Trophoblast cell (in vitro differentiated cells and primary cell): Measurements from ENCODE around the gene ANK2.

Experiments used
- DNase-seq, 2 donors: peaks; one replicate each; pipeline ENCODE4 v3.0.0-alpha.2; 2016
- H2AFZ ChIP-seq: 2 replicates; pipeline ENCODE4 v1.6.1; 2013; ENCODE audit warnings: low read length, moderate library complexity, mild to moderate bottlenecking; ENCODE audit not compliant: insufficient read depth, poor library complexity
- H2AK5ac ChIP-seq: 2 replicates; pipeline ENCODE4 v1.6.1; 2013; ENCODE audit warnings: mild to moderate bottlenecking, low read length
- H2BK120ac ChIP-seq: 2 replicates; pipeline ENCODE4 v1.6.1; 2013; ENCODE audit warnings: low read length, mild to moderate bottlenecking, moderate library complexity; ENCODE audit not compliant: insufficient read depth, poor library complexity
- H2BK12ac ChIP-seq: 2 replicates; pipeline ENCODE4 v1.6.1; 2013; ENCODE audit warnings: mild to moderate bottlenecking, low read length, moderate library complexity
- H2BK5ac ChIP-seq: 2 replicates; pipeline ENCODE4 v1.6.1; 2013; ENCODE audit warnings: low read length, low read depth, moderate library complexity, mild to moderate bottlenecking; ENCODE audit not compliant: poor library complexity
- H3K14ac ChIP-seq: 2 replicates; pipeline ENCODE4 v1.6.1; 2013; ENCODE audit warnings: mild to moderate bottlenecking, low read length
- H3K18ac ChIP-seq: 2 replicates; pipeline ENCODE4 v1.6.1; 2013; ENCODE audit warnings: mild to moderate bottlenecking, low read length
- H3K23ac ChIP-seq: 2 replicates; pipeline ENCODE4 v1.6.1; 2013; ENCODE audit warnings: low read length
- H3K27ac ChIP-seq: 2 replicates; pipeline ENCODE4 v1.5.1; 2013; ENCODE audit warnings: low read depth, mild to moderate bottlenecking, inconsistent platforms, low read length, moderate library complexity
- H3K27me3 ChIP-seq: 2 replicates; pipeline ENCODE4 v1.6.1; 2013; ENCODE audit warnings: inconsistent platforms, mild to moderate bottlenecking, low read length, moderate library complexity; ENCODE audit not compliant: insufficient read depth
- H3K36me3 ChIP-seq, 2 experiments: 1 replicate in 1 of 2; 2 replicates in 1 of 2; pipeline ENCODE4 v1.6.1; 2013; ENCODE audit warnings: low read length in 2 of 2, mild to moderate bottlenecking in 2 of 2, moderate library complexity in 1 of 2; ENCODE audit not compliant: insufficient read depth in 2 of 2, control insufficient read depth in 1 of 2
- H3K4ac ChIP-seq: 2 replicates; pipeline ENCODE4 v1.6.1; 2013; ENCODE audit warnings: low read depth, mild to moderate bottlenecking, low read length, moderate library complexity
- H3K4me1 ChIP-seq, 2 experiments: 1 replicate in 1 of 2; 2 replicates in 1 of 2; pipeline ENCODE4 v1.6.1; 2013; ENCODE audit warnings: low read length in 2 of 2, mild to moderate bottlenecking in 2 of 2, moderate library complexity in 1 of 2; ENCODE audit not compliant: insufficient read depth in 2 of 2, control insufficient read depth in 1 of 2
- H3K4me2 ChIP-seq: 2 replicates; pipeline ENCODE4 v1.6.1; 2013; ENCODE audit warnings: inconsistent platforms, mild to moderate bottlenecking, low read length, moderate library complexity
- H3K4me3 ChIP-seq: 2 replicates; pipeline ENCODE4 v1.5.1; 2013; ENCODE audit warnings: mild to moderate bottlenecking, low read depth, low read length, inconsistent platforms
- H3K79me1 ChIP-seq: one replicate; pipeline ENCODE4 v1.6.1; 2013; ENCODE audit warnings: low read length
- H3K79me2 ChIP-seq: 2 replicates; pipeline ENCODE4 v1.6.1; 2013; ENCODE audit warnings: low read length, mild to moderate bottlenecking; ENCODE audit not compliant: control insufficient read depth, insufficient read depth, poor library complexity
- H3K9ac ChIP-seq: 2 replicates; pipeline ENCODE4 v1.6.1; 2013; ENCODE audit warnings: mild to moderate bottlenecking, low read length
- H3K9me3 ChIP-seq: 2 replicates; pipeline ENCODE4 v1.6.1; 2013; ENCODE audit warnings: low read depth, mild to moderate bottlenecking, control low read depth, inconsistent platforms, low read length; ENCODE audit not compliant: insufficient read depth
- H4K12ac ChIP-seq: 2 replicates; pipeline ENCODE4 v1.6.1; 2013; ENCODE audit warnings: low read depth, mild to moderate bottlenecking, low read length, moderate library complexity
- H4K8ac ChIP-seq: 2 replicates; pipeline ENCODE4 v1.6.1; 2013; ENCODE audit warnings: low read depth, mild to moderate bottlenecking, low read length, moderate library complexity
- H4K91ac ChIP-seq: one replicate; pipeline ENCODE4 v1.6.1; 2013; ENCODE audit warnings: low read depth, mild to moderate bottlenecking, low read length, moderate library complexity
- WGBS: extraction: QIAGEN DNeasy Blood & Tissue Kit; methylation state at CpG from one replicate; pipeline ENCODE4 v1.1.7; 2013; ENCODE audit warnings: missing lambda C conversion rate; ENCODE audit not compliant: insufficient read length, insufficient coverage; ENCODE audit errors: extremely low coverage; 5-methylcytosine and 5-hydroxymethylcytosine counted together

ANK2 gene

DNA sequence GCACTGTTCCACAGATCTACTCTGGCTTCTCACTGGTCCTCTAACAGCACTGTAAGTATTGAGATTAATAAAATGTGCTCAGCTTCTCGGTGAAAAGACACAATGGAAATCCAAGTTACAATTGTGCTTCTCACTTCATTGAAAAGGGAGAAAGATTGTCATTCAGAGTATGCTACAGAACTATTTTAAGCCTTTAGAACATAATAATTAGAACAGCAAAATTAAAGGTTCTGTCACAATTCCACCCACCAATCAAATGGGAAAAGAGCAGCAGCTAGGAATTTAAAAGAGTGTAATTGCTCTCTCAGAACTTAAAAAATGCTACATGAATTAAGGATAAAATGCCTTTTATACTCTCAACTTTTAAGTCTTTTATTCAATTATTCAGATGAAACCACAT, 329.4 kb downstream of the ANK2 start:
- no peak overlapping the region for H3K23ac ChIP-seq
- no CpG with 5 or more reads among the region's 1 CpG for WGBS
- H3K79me1 ChIP-seq, result no peaks in the 10 kb centered on the region
- H3K9me3 ChIP-seq, result no peaks in the 10 kb centered on the region
- no peak overlapping the region for H2AK5ac ChIP-seq
- no peak overlapping the region for H4K8ac ChIP-seq
- peaks cover 0 to 2% of the 10 kb centered on the region in 2 experiments for H3K36me3 ChIP-seq
- H3K27ac ChIP-seq, result no peak overlapping the region
- no peaks in the 10 kb centered on the region for H3K79me2 ChIP-seq
- no peak overlapping the region for H3K4me2 ChIP-seq
- H3K4me1 ChIP-seq, result no peaks in the 10 kb centered on the region
- H2BK12ac ChIP-seq, result no peak overlapping the region
- no peaks in the 10 kb centered on the region for H3K27me3 ChIP-seq
- DNase-seq, result no peak
- no peak overlapping the region for H2AFZ ChIP-seq
- H4K12ac ChIP-seq, result no peak overlapping the region
- H4K91ac ChIP-seq, result no peak overlapping the region
- no peak overlapping the region for H2BK120ac ChIP-seq
- H3K4ac ChIP-seq, result no peak overlapping the region
- no peak overlapping the region for H3K14ac ChIP-seq
- no peak overlapping the region for H3K4me3 ChIP-seq
- H3K9ac ChIP-seq, result no peak overlapping the region
- no peak overlapping the region for H2BK5ac ChIP-seq
- no peak overlapping the region for H3K18ac ChIP-seq

- no peaks in the 10 kb centered on the region for H3K27me3 ChIP-seq
Observed at GRCh38 chr4:113382704-113383103, 333.3 kb downstream of the ANK2 start.

GRCh38 chr4:113383111-113383785, 333.8 kb downstream of the ANK2 start:
- no peak overlapping the region for H3K4ac ChIP-seq
- H2AK5ac ChIP-seq, result no peak overlapping the region
- no peaks in the 10 kb centered on the region for H3K79me1 ChIP-seq
- no peak overlapping the region for H3K4me2 ChIP-seq
- WGBS, result no CpG with 5 or more reads among the region's 5 CpGs
- no peak overlapping the region for H3K23ac ChIP-seq
- peaks cover 0 to 2% of the 10 kb centered on the region in 2 experiments for H3K36me3 ChIP-seq
- no peak overlapping the region for H2BK5ac ChIP-seq
- H4K12ac ChIP-seq, result no peak overlapping the region
- H3K4me3 ChIP-seq, result no peak overlapping the region
- H3K27ac ChIP-seq, result no peak overlapping the region
- no peaks in the 10 kb centered on the region for H3K79me2 ChIP-seq
- no peak overlapping the region for H3K9ac ChIP-seq
- H3K27me3 ChIP-seq, result no peaks in the 10 kb centered on the region
- no peak overlapping the region for H4K91ac ChIP-seq
- H3K14ac ChIP-seq, result no peak overlapping the region
- DNase-seq, result no peak
- H4K8ac ChIP-seq, result no peak overlapping the region
- H3K9me3 ChIP-seq, result peaks cover 2% of the 10 kb centered on the region
- no peak overlapping the region for H3K18ac ChIP-seq
- no peaks in the 10 kb centered on the region for H3K4me1 ChIP-seq
- no peak overlapping the region for H2BK120ac ChIP-seq
- H2BK12ac ChIP-seq, result no peak overlapping the region
- no peak overlapping the region for H2AFZ ChIP-seq

More at GRCh38 chr4:113382704-113383103, 333.3 kb downstream of the ANK2 start:
- Histone ChIP-seq H2AFZ (no peak overlapping the region), H3K4me3 (no peak overlapping the region), H3K27ac (no peak overlapping the region), H4K91ac (no peak overlapping the region), H3K79me2 (no peaks in the 10 kb centered on the region), H3K4ac (no peak overlapping the region), H3K18ac (no peak overlapping the region), H3K14ac (no peak overlapping the region), H3K9me3 (peaks cover 2% of the 10 kb centered on the region), H3K79me1 (no peaks in the 10 kb centered on the region), H2BK5ac (no peak overlapping the region), H3K23ac (no peak overlapping the region), H2BK12ac (no peak overlapping the region), H2AK5ac (no peak overlapping the region), H3K9ac (no peak overlapping the region), H4K8ac (no peak overlapping the region), H3K4me1 (no peaks in the 10 kb centered on the region), H3K4me2 (no peak overlapping the region), H2BK120ac (no peak overlapping the region), H4K12ac (no peak overlapping the region), H3K36me3 (peaks cover 0 to 2% of the 10 kb centered on the region in 2 experiments)
- no peak for DNase-seq
- no CpG with 5 or more reads among the region's 1 CpG for WGBS

- WGBS, result no CpG with 5 or more reads among the region's 5 CpGs
Observed at GRCh38 chr4:113384600-113384999, 335.1 kb downstream of the ANK2 start.

More at GRCh38 chr4:113384600-113384999, 335.1 kb downstream of the ANK2 start:
- Histone ChIP-seq H3K27ac (no peak overlapping the region), H3K36me3 (peaks cover 0 to 2% of the 10 kb centered on the region in 2 experiments), H3K27me3 (no peaks in the 10 kb centered on the region), H3K9ac (no peak overlapping the region), H3K14ac (no peak overlapping the region), H2BK12ac (no peak overlapping the region), H3K18ac (no peak overlapping the region), H2AFZ (no peak overlapping the region), H4K8ac (no peak overlapping the region), H3K4ac (no peak overlapping the region), H3K4me2 (no peak overlapping the region), H3K79me2 (no peaks in the 10 kb centered on the region), H3K79me1 (no peaks in the 10 kb centered on the region), H2BK120ac (no peak overlapping the region), H3K4me1 (no peaks in the 10 kb centered on the region), H2BK5ac (no peak overlapping the region), H4K12ac (no peak overlapping the region), H4K91ac (no peak overlapping the region), H3K9me3 (peaks cover 2% of the 10 kb centered on the region), H3K4me3 (no peak overlapping the region), H2AK5ac (no peak overlapping the region), H3K23ac (no peak overlapping the region)
- no peak for DNase-seq
